Mammary epithelial cell (primary cell): ENCODE data around the gene CAPN8.

ENCODE experiments used
- CTCF ChIP-seq, 2 donors: IDR thresholded peaks in 1 of 2; conservative IDR thresholded peaks in 1 of 2; 2 replicates each; pipeline ENCODE4 v1.5.1; 2011 to 2012; ENCODE audit warnings: inconsistent platforms in 2 of 2, low read length in 2 of 2, mild to moderate bottlenecking in 2 of 2, control low read depth in 1 of 2, low read depth in 1 of 2; ENCODE audit not compliant: insufficient read depth in 1 of 2; ENCODE audit errors: extremely low read depth in 1 of 2
- EZH2 ChIP-seq: IDR thresholded peaks from 2 replicates; pipeline ENCODE4 v1.6.1; 2012; ENCODE audit warnings: low read length, inconsistent platforms, borderline replicate concordance

GRCh38 chr1:223647249-223647648 lies 18.3 kb downstream of the CAPN8 start:
- TF ChIP-seq CTCF (conservative IDR thresholded peaks at IDR 0.05 in 1 of 2, IDR thresholded peaks at IDR 0.05 in 1 of 2; ENCODE audit: extremely low read depth in 1 of 2, insufficient read depth in 1 of 2, low read depth in 1 of 2, low read length in 2 of 2) (no peak), EZH2 (no peak)
